Tibial nerve (tissue), 4 donors: ENCODE results near the gene ZNF560. TPM values are rescaled to one million over a fixed set of nuclear protein-coding genes. Genes with fewer than 3 reads are reported as not detected.
"Not testable (repeated sequence)": the region's sequence is repeated elsewhere in the genome, so short reads cannot be mapped to it uniquely, and the experiment has no call there.

Experiments
- DNase-seq, 2 donors: peaks; one replicate each; pipeline ENCODE4 v3.0.0-alpha.2; 2019; ENCODE audit warnings: low spot score in 2 of 2
- H3K27ac ChIP-seq, 4 donors: fragments of 200-600 bp; sonication (generic) in 3 of 4; one replicate each; pipeline ENCODE4 v1.5.1; 2017 to 2019; ENCODE audit warnings: mild to moderate bottlenecking in 1 of 4
- H3K27me3 ChIP-seq, 2 donors: fragments of 200-600 bp; sonication (generic) in 1 of 2; one replicate each; pipeline versions ENCODE4 v1.5.1 to v1.6.0; 2017 to 2019
- H3K36me3 ChIP-seq, 3 donors: fragments of 200-600 bp; sonication (generic); one replicate each; pipeline ENCODE4 v1.5.1; 2018 to 2019
- H3K4me1 ChIP-seq, 4 donors: fragments of 200-600 bp; sonication (generic) in 3 of 4; one replicate each; pipeline ENCODE4 v1.5.1; 2017 to 2019
- H3K4me3 ChIP-seq, 4 donors: fragments of 200-600 bp; sonication (generic) in 3 of 4; one replicate each; pipeline ENCODE4 v1.5.1; 2017 to 2019; ENCODE audit warnings: mild to moderate bottlenecking in 1 of 4, moderate library complexity in 1 of 4
- H3K9me3 ChIP-seq, 4 donors: fragments of 200-600 bp; sonication (generic) in 3 of 4; one replicate each; pipeline ENCODE4 v1.5.1; 2017 to 2019
- CTCF ChIP-seq, 5 experiments: fragments of 200-600 bp in 3 of 5; fragments of 450-650 bp in 2 of 5; sonication (generic) in 3 of 5; IDR thresholded peaks; one replicate each; pipeline ENCODE4 v1.5.1; 2016 to 2019; ENCODE audit warnings: antibody characterized with exemption in 5 of 5, mild to moderate bottlenecking in 3 of 5, moderate library complexity in 2 of 5
- EP300 ChIP-seq, 2 donors: sonication (generic); formaldehyde crosslinking; IDR thresholded peaks; one replicate each; pipeline ENCODE4 v1.6.1; 2017; ENCODE audit warnings: antibody characterized with exemption in 2 of 2, mild to moderate bottlenecking in 1 of 2
- POLR2A ChIP-seq, 2 donors: fragments of 450-650 bp; IDR thresholded peaks; one replicate each; pipeline ENCODE4 v1.6.1; 2017; ENCODE audit warnings: antibody characterized with exemption in 2 of 2, mild to moderate bottlenecking in 2 of 2, moderate library complexity in 2 of 2
- WGBS, 2 donors: methylation state at CpG; one replicate each; pipeline ENCODE4 v1.1.5; 2018; 5-methylcytosine and 5-hydroxymethylcytosine counted together
- total RNA-seq, 4 donors: library from RNA; depleted of rRNA; stranded (reverse); fragments of >200 nt; gene quantifications; one replicate each; pipeline ENCODE4 v1.1.0, GENCODE V29; 2016

Gene ZNF560
- total RNA-seq: not detected

GRCh38 chr19:9498183-9498902 lies at the start of gene ZNF560:
ZNF560 (minus strand) TSS chr19:9498616; CDS start chr19:9475313, 23,303 bp downstream.
- H3K27me3 ChIP-seq: no peaks in the 10 kb centered on the region
- H3K36me3 ChIP-seq: peaks cover 0 to 4% (median 0%) of the 10 kb centered on the region in 3 donors
- no peaks in the 10 kb centered on the region for H3K4me1 ChIP-seq
- WGBS, 2 donors: 4 to 6% methylated on average over 34 to 42 of the region's 44 CpGs
- TF ChIP-seq EP300 (IDR thresholded peaks at IDR 0.05): no peak
- TF ChIP-seq CTCF (IDR thresholded peaks at IDR 0.05): no peak
- TF ChIP-seq POLR2A (IDR thresholded peaks at IDR 0.05): no peak
- no peak for DNase-seq
- H3K27ac ChIP-seq: no peak within 1 kb of the TSS
- no peak within 1 kb of the TSS for H3K4me3 ChIP-seq
- H3K9me3 ChIP-seq: peaks cover 0 to 95% (median 23%) of the 10 kb centered on the region in 4 donors

GRCh38 chr19:9547870-9548269 lies 49.5 kb upstream of the ZNF560 start:
- Histone ChIP-seq H3K27ac (no peak overlapping the region), H3K9me3 (peaks cover 0 to 63% (median 2%) of the 10 kb centered on the region in 4 donors), H3K27me3 (no peaks in the 10 kb centered on the region), H3K4me1 (no peaks in the 10 kb centered on the region), H3K4me3 (no peak overlapping the region), H3K36me3 (peaks cover 0 to 16% (median 0%) of the 10 kb centered on the region in 3 donors)
- WGBS, 2 donors: 97 to 100% methylated on average over 7 to 9 of the region's 11 CpGs
- DNase-seq: no peak
- TF ChIP-seq POLR2A (IDR thresholded peaks at IDR 0.05) (no peak), EP300 (IDR thresholded peaks at IDR 0.05) (no peak), CTCF (IDR thresholded peaks at IDR 0.05) (no peak)

GRCh38 chr19:9541281-9541680 lies 42.9 kb upstream of the ZNF560 start:
- not testable (repeated sequence) for H3K4me3 ChIP-seq, H3K36me3 ChIP-seq, DNase-seq, H3K27me3 ChIP-seq, H3K27ac ChIP-seq
- H3K4me1 ChIP-seq: peaks cover 0 to 18% (median 3%) of the 10 kb centered on the region in 4 donors
- H3K9me3 ChIP-seq: peaks cover 0 to 25% (median 0%) of the 10 kb centered on the region in 4 donors
- WGBS, 2 donors: 92 to 93% methylated on average over 9 to 11 of the region's 12 CpGs

GRCh38 chr19:9539921-9540320 lies 41.5 kb upstream of the ZNF560 start:
- Histone ChIP-seq H3K4me1 (peaks cover 0 to 18% (median 3%) of the 10 kb centered on the region in 4 donors), H3K9me3 (peaks cover 0 to 35% (median 0%) of the 10 kb centered on the region in 4 donors), H3K36me3 (peaks cover 3 to 23% (median 12%) of the 10 kb centered on the region in 3 donors)
- not testable (repeated sequence) for H3K27ac ChIP-seq, DNase-seq, H3K4me3 ChIP-seq, H3K27me3 ChIP-seq
- WGBS, 2 donors: 95 to 100% methylated on average over 1 of the region's 1 CpG

- not testable (repeated sequence) for H3K27me3 ChIP-seq, DNase-seq
- Histone ChIP-seq H3K36me3 (peaks cover 11 to 30% (median 19%) of the 10 kb centered on the region in 3 donors), H3K4me1 (peaks cover 0 to 18% (median 3%) of the 10 kb centered on the region in 4 donors), H3K9me3 (peaks cover 0 to 36% (median 2%) of the 10 kb centered on the region in 4 donors), H3K27ac (peak overlapping the region; percentile 83 to 95 (median 88)), H3K4me3 (peak overlapping the region in 3 of 4 donors; percentile 64 to 73 (median 72))
- 74 to 90% methylated on average over 6 of the region's 6 CpGs for WGBS, 2 donors
These were observed 40.8 kb upstream of the ZNF560 start for GRCh38 chr19:9539201-9539600.

- TF ChIP-seq CTCF (IDR thresholded peaks at IDR 0.05): no peak
- TF ChIP-seq POLR2A (IDR thresholded peaks at IDR 0.05): peak in 1 of 2 donors; percentile 31
- peak in 1 of 2 donors; percentile 80 for TF ChIP-seq EP300 (IDR thresholded peaks at IDR 0.05)
- H3K4me3 ChIP-seq: peak within 1 kb of the TSS; percentile 64 to 73 (median 68)
- H3K27me3 ChIP-seq: no peaks in the 10 kb centered on the region
- H3K9me3 ChIP-seq: peaks cover 0 to 44% (median 5%) of the 10 kb centered on the region in 4 donors
- H3K4me1 ChIP-seq: peaks cover 0 to 18% (median 3%) of the 10 kb centered on the region in 4 donors
- DNase-seq: peak; percentile 67 to 70
- WGBS, 2 donors: 0 to 1% methylated on average over 47 to 49 of the region's 49 CpGs
- peaks cover 16 to 38% (median 27%) of the 10 kb centered on the region in 3 donors for H3K36me3 ChIP-seq
- peak within 1 kb of the TSS; percentile 83 to 95 (median 88) for H3K27ac ChIP-seq
These were observed 40.0 kb upstream of the ZNF560 start, which contains the start of gene ZNF426 for GRCh38 chr19:9538183-9539058. ZNF426 (minus strand) TSS chr19:9538645; CDS start chr19:9536232, 2,413 bp downstream.
